VCaP (cell line): ENCODE data around the gene GJB3.
"Not testable (repeated sequence)": the region's sequence is repeated elsewhere in the genome, so short reads cannot be mapped to it uniquely, and the experiment has no call there.

Experiments
- H3K27ac ChIP-seq: fragments of 450-650 bp; 2 replicates; pipeline ENCODE4 v1.5.1; 2017
- CTCF ChIP-seq: fragments of 450-650 bp; conservative IDR thresholded peaks from 2 replicates; pipeline ENCODE4 v1.5.1; 2017; ENCODE audit warnings: mild to moderate bottlenecking, moderate library complexity

The GJB3 gene

GRCh38 chr1:34781071-34781843, at the start of gene GJB3:
GJB3 (plus strand) TSS chr1:34781214; CDS start chr1:34784763, 3,549 bp downstream.
- no peak for TF ChIP-seq CTCF
- peak within 1 kb of the TSS; percentile 56; the same call in 1 of the 2 replicates for H3K27ac ChIP-seq

DNA sequence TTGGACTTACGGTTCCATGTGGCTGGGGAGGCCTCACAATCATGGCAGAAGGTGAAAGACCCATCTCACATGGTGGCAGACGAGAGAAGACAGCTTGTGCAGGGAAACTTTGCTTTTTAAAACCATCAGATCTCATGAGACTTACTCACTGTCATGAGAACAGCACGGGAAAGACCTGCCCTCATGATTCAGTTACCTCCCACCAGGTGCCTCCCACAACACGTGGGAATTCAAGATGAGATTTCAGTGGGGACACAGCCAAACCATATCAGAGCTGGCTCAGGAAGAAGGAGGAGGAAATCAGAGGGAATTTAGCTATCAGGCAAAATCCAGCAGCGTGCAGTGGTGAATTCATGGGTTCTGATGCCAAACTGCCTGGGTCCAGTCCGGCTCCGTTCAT, 48.2 kb upstream of the GJB3 start:
- H3K27ac ChIP-seq: not testable (repeated sequence)

GRCh38 chr1:34736692-34737091, 44.3 kb upstream of the GJB3 start:
- no peak overlapping the region for H3K27ac ChIP-seq
- no peak for TF ChIP-seq CTCF

- not testable (repeated sequence) for H3K27ac ChIP-seq
Measured at GRCh38 chr1:34737236-34737635, 43.8 kb upstream of the GJB3 start.

- no peak overlapping the region for H3K27ac ChIP-seq
- no peak for TF ChIP-seq CTCF
Measured at GRCh38 chr1:34739613-34740012, 41.4 kb upstream of the GJB3 start.

- H3K27ac ChIP-seq: no peak overlapping the region
- no peak for TF ChIP-seq CTCF
Measured at GRCh38 chr1:34740161-34740868, 40.7 kb upstream of the GJB3 start.

DNA sequence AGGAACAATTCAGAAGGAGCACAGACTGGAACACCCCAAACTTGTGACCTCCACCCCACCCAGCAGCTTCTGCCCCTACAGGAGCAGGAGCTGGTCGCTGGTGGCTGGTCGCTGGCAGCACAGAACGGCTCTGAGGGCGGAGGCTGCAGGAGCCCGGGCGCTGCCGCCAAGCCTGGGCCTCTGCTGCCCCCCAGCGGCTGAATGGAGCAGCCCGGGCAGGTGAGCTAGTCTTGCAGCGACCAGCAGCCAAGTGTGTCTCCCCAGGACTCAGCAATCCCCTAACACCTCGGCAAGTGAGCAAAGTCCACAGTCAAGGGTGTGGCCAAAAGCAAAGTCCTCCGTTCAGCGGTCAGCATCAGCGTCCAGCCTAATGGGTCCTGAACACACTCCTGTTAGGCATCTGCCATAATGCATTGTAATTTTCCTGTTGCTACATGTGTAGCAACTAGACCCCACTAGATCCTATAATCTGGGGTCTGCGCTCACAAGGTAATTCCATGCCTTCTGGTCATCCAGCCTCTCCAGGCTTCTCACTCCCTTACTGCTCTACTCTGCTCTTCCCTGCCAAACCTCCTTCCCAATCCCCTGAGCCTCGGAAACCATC, 38.2 kb upstream of the GJB3 start:
- TF ChIP-seq CTCF: peak; percentile 97
- H3K27ac ChIP-seq: no peak overlapping the region

DNA sequence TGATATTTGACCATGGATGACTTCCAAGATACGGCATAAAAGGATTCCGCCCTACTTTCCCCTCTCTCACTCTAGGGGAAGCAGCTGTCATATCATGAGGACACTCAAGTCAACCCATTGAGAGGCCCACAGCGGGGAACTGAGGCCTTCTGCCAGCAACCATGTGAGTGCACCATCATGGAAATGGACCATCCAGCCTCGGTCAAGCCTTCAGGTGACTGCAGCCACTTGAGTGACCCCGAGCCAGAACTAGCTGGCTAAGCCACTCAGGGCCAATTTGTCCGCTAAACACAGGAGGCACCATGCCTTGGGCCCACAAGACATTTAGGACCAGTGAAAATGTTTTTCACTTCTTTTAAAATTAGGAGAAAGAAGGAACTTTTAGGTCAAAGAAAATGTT, 37.2 kb upstream of the GJB3 start:
- no peak for TF ChIP-seq CTCF

More for the DNA sequence above, 37.2 kb upstream of the GJB3 start:
- no peak overlapping the region for H3K27ac ChIP-seq
